Upper lobe of left lung (tissue), 6 donors: ENCODE data around the gene BMP5. TPM values are rescaled to one million over a fixed set of nuclear protein-coding genes. Genes with fewer than 3 reads are reported as not detected.

ENCODE experiments used
- ATAC-seq, 2 donors: fragments of 200-7000 bp; cut with Tn5 transposase; one replicate each; pipeline ENCODE4 v1.9.1; 2022; ENCODE audit warnings: mild to moderate bottlenecking in 2 of 2, moderate library complexity in 2 of 2; ENCODE audit not compliant: low FRiP score in 2 of 2
- DNase-seq, 2 donors: peaks; one replicate each; pipeline ENCODE4 v3.0.0-alpha.2; 2019 to 2020
- H3K27ac ChIP-seq, 4 donors: fragments of 200-600 bp; sonication (generic); one replicate each; pipeline ENCODE4 v1.5.1; 2016 to 2019
- H3K27me3 ChIP-seq, 4 donors: fragments of 200-600 bp; sonication (generic); one replicate each; pipeline ENCODE4 v1.5.1; 2017 to 2019
- H3K36me3 ChIP-seq, 4 donors: fragments of 200-600 bp; sonication (generic); one replicate each; pipeline ENCODE4 v1.5.1; 2016 to 2019
- H3K4me1 ChIP-seq, 4 donors: fragments of 200-600 bp; sonication (generic); one replicate each; pipeline ENCODE4 v1.5.1; 2018 to 2019
- H3K4me3 ChIP-seq, 4 donors: fragments of 200-600 bp; sonication (generic); one replicate each; pipeline ENCODE4 v1.5.1; 2017 to 2019; ENCODE audit warnings: mild to moderate bottlenecking in 2 of 4, moderate library complexity in 1 of 4
- H3K9me3 ChIP-seq, 4 donors: fragments of 200-600 bp; sonication (generic); one replicate each; pipeline ENCODE4 v1.5.1; 2018 to 2019
- CTCF ChIP-seq, 6 experiments: fragments of 450-650 bp in 4 of 6; fragments of 200-600 bp in 2 of 6; sonication (generic) in 2 of 6; IDR thresholded peaks; one replicate each; pipeline ENCODE4 v1.5.1; 2016 to 2019; ENCODE audit warnings: antibody characterized with exemption in 6 of 6
- EP300 ChIP-seq, 4 donors: sonication (generic); formaldehyde crosslinking; IDR thresholded peaks; one replicate each; pipeline ENCODE4 v1.5.1; 2017; ENCODE audit warnings: antibody characterized with exemption in 4 of 4, control low read depth in 2 of 4
- POLR2A ChIP-seq, 4 donors: fragments of 450-650 bp; IDR thresholded peaks; one replicate each; pipeline ENCODE4 v1.5.1; 2016 to 2017; ENCODE audit warnings: antibody characterized with exemption in 4 of 4, mild to moderate bottlenecking in 2 of 4
- POLR2AphosphoS5 ChIP-seq, 2 donors: sonication (generic); formaldehyde crosslinking; IDR thresholded peaks; one replicate each; pipeline ENCODE4 v1.5.1; 2017; ENCODE audit warnings: antibody characterized with exemption in 2 of 2
- WGBS, 2 donors: methylation state at CpG; one replicate each; pipeline ENCODE4 v1.1.5; 2017 to 2018; 5-methylcytosine and 5-hydroxymethylcytosine counted together
- total RNA-seq, 6 donors: library from RNA; depleted of rRNA in 4 of 6; stranded (reverse); fragments of >200 nt in 4 of 6; gene quantifications; one replicate each; pipeline versions ENCODE4 v1.1.0 to v1.2.1, GENCODE V29; 2016 to 2021
- donor health status: DM: no; HTN: no; CAD: no; lungs with moderate emphysema.
- donor health status: DM: no; HTN: yes; CAD: no; lungs with severe emphysema.

BMP5 gene
- total RNA-seq, 6 donors from 2014 or later = 3.2 to 16.8 (median 5.7) TPM

DNA sequence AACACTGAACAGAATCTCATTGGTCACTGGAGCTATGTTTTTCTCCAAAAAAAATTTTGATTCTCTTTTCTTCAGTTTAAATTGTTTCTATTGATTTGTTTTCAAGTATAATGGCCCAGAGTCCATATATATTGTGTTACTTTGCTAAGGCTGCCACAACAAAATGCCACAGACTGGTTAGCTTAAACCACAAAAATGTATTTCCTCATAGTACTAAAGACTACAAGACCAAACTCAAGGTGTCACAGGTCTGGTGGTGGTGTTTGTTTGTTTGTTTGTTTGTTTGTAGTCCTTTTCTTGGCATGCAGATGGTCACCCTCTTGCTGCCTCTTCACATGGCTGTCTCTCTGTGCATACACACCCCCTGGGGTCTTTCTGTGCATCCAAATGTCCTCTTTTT lies 34.0 kb downstream of the BMP5 start:
- Histone ChIP-seq H3K36me3 (no peaks in the 10 kb centered on the region), H3K27ac (no peak overlapping the region), H3K27me3 (no peaks in the 10 kb centered on the region), H3K4me1 (no peaks in the 10 kb centered on the region), H3K9me3 (no peaks in the 10 kb centered on the region), H3K4me3 (no peak overlapping the region)
- TF ChIP-seq POLR2AphosphoS5 (IDR thresholded peaks at IDR 0.05) (no peak), EP300 (IDR thresholded peaks at IDR 0.05) (no peak), POLR2A (IDR thresholded peaks at IDR 0.05) (no peak), CTCF (IDR thresholded peaks at IDR 0.05) (no peak)
- DNase-seq (no peak), ATAC-seq (no peak)

GRCh38 chr6:55839080-55839479 lies 36.3 kb downstream of the BMP5 start:
- Histone ChIP-seq H3K27me3 (no peaks in the 10 kb centered on the region), H3K27ac (no peak overlapping the region), H3K36me3 (no peaks in the 10 kb centered on the region), H3K9me3 (no peaks in the 10 kb centered on the region), H3K4me1 (no peaks in the 10 kb centered on the region), H3K4me3 (no peak overlapping the region)
- TF ChIP-seq CTCF (IDR thresholded peaks at IDR 0.05) (no peak), POLR2AphosphoS5 (IDR thresholded peaks at IDR 0.05) (no peak), POLR2A (IDR thresholded peaks at IDR 0.05) (no peak), EP300 (IDR thresholded peaks at IDR 0.05) (no peak)
- ATAC-seq = no peak
- no peak for DNase-seq

- H3K4me1 ChIP-seq = no peaks in the 10 kb centered on the region
- no peaks in the 10 kb centered on the region for H3K9me3 ChIP-seq
- H3K27ac ChIP-seq = peak overlapping the region in 1 of 4 donors; percentile 16
- no peak for ATAC-seq
- TF ChIP-seq POLR2AphosphoS5 (IDR thresholded peaks at IDR 0.05) (no peak), EP300 (IDR thresholded peaks at IDR 0.05) (no peak), POLR2A (IDR thresholded peaks at IDR 0.05) (no peak), CTCF (IDR thresholded peaks at IDR 0.05) (no peak)
- WGBS, 2 donors = 74 to 77% methylated on average over 4 of the region's 4 CpGs
- no peaks in the 10 kb centered on the region for H3K36me3 ChIP-seq
- no peaks in the 10 kb centered on the region for H3K27me3 ChIP-seq
- DNase-seq = no peak
- no peak overlapping the region for H3K4me3 ChIP-seq
These were observed 38.4 kb downstream of the BMP5 start for GRCh38 chr6:55836945-55837344.

GRCh38 chr6:55836481-55836880 lies 38.9 kb downstream of the BMP5 start:
- H3K4me1 ChIP-seq = no peaks in the 10 kb centered on the region
- H3K36me3 ChIP-seq = no peaks in the 10 kb centered on the region
- peak overlapping the region in 1 of 4 donors; percentile 16 for H3K27ac ChIP-seq
- no peak for TF ChIP-seq POLR2AphosphoS5 (IDR thresholded peaks at IDR 0.05)
- no peak for TF ChIP-seq EP300 (IDR thresholded peaks at IDR 0.05)
- no peak for TF ChIP-seq CTCF (IDR thresholded peaks at IDR 0.05)
- TF ChIP-seq POLR2A (IDR thresholded peaks at IDR 0.05) = no peak
- H3K4me3 ChIP-seq = no peak overlapping the region
- no peak for ATAC-seq
- 32 to 44% methylated on average over 3 of the region's 3 CpGs for WGBS, 2 donors
- no peak for DNase-seq
- no peaks in the 10 kb centered on the region for H3K9me3 ChIP-seq
- H3K27me3 ChIP-seq = no peaks in the 10 kb centered on the region

DNA sequence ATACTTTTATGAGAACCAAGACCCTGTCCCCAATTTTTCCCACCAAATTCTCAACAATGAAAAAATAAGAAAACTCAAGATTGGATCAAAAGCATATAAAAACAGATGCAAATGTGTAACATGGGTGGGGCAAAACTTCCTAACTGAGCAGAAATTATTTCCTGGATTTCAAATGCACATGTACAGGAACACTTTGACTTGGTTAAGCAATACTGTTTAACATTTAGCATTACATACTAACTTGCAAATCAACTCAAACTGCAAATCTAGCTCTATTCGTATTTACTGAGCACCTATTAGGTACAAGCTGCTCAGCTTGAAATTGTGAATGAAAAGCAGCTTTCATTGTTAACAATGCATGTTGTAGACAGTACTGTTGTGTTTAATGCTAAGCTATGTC lies 40.2 kb downstream of the BMP5 start:
- Histone ChIP-seq H3K4me1 (no peaks in the 10 kb centered on the region), H3K9me3 (no peaks in the 10 kb centered on the region), H3K4me3 (no peak overlapping the region), H3K27me3 (no peaks in the 10 kb centered on the region), H3K36me3 (no peaks in the 10 kb centered on the region), H3K27ac (no peak overlapping the region)
- WGBS, 2 donors = 76 to 77% methylated on average over 1 of the region's 1 CpG
- DNase-seq (no peak), ATAC-seq (no peak)
- no peak for TF ChIP-seq POLR2AphosphoS5 (IDR thresholded peaks at IDR 0.05)
- TF ChIP-seq EP300 (IDR thresholded peaks at IDR 0.05) = no peak
- no peak for TF ChIP-seq POLR2A (IDR thresholded peaks at IDR 0.05)
- TF ChIP-seq CTCF (IDR thresholded peaks at IDR 0.05) = no peak
